Thyroid gland (tissue), 4 donors: Measurements from ENCODE around the gene MAML1. TPM values are rescaled to one million over a fixed set of nuclear protein-coding genes. Genes with fewer than 3 reads are reported as not detected.

Source experiments
- DNase-seq, 2 donors: peaks; one replicate each; pipeline ENCODE4 v3.0.0-alpha.2; 2019
- H3K27ac ChIP-seq, 3 donors: fragments of 200-600 bp; sonication (generic); 1 replicate in 2 of 3; 2 replicates in 1 of 3; pipeline ENCODE4 v1.5.1; 2016 to 2019; ENCODE audit warnings: mild to moderate bottlenecking in 1 of 3, moderate library complexity in 1 of 3
- H3K27me3 ChIP-seq: fragments of 200-600 bp; sonication (generic); one replicate; pipeline ENCODE4 v1.5.1; 2019
- H3K36me3 ChIP-seq, 2 donors: fragments of 200-600 bp; sonication (generic); one replicate each; pipeline ENCODE4 v1.5.1; 2016 to 2019
- H3K4me1 ChIP-seq, 2 donors: fragments of 200-600 bp; sonication (generic); one replicate each; pipeline ENCODE4 v1.5.1; 2017 to 2019
- H3K4me3 ChIP-seq, 3 donors: fragments of 200-600 bp; sonication (generic); replicated peaks in 1 of 3; 1 replicate in 2 of 3; 2 replicates in 1 of 3; pipeline ENCODE4 v1.5.1; 2016; ENCODE audit warnings: mild to moderate bottlenecking in 1 of 3
- H3K9me3 ChIP-seq: fragments of 200-600 bp; sonication (generic); one replicate; pipeline ENCODE4 v1.5.1; 2017
- POLR2A ChIP-seq, 2 donors: fragments of 450-650 bp; IDR thresholded peaks; one replicate each; pipeline ENCODE4 v1.6.1; 2017; ENCODE audit warnings: antibody characterized with exemption in 2 of 2, mild to moderate bottlenecking in 2 of 2, moderate library complexity in 1 of 2
- WGBS, 2 donors: methylation state at CpG; one replicate each; pipeline ENCODE4 v1.1.5; 2017; 5-methylcytosine and 5-hydroxymethylcytosine counted together
- intact Hi-C: fragments of 100-400 bp; cut with DNase I; formaldehyde crosslinking; loops from one replicate; pipeline ENCODE4 v1.15.1; 2023
- total RNA-seq, 4 donors: library from RNA; depleted of rRNA; stranded (reverse); fragments of >200 nt; gene quantifications; one replicate each; pipeline ENCODE4 v1.2.3, GENCODE V29; 2016
- TF ChIP-seq, protein P1 (sequence below), 6 experiments: fragments of 200-600 bp in 3 of 6; fragments of 450-650 bp in 3 of 6; sonication (generic) in 3 of 6; IDR thresholded peaks; one replicate each; pipeline ENCODE4 v1.5.1; 2016 to 2019; ENCODE audit warnings: antibody characterized with exemption in 6 of 6, mild to moderate bottlenecking in 2 of 6, inconsistent platforms in 1 of 6, moderate library complexity in 1 of 6

The MAML1 gene
- total RNA-seq, 4 donors from 2014 or later = 27.3 to 46.7 (median 28.0) TPM

DNA sequence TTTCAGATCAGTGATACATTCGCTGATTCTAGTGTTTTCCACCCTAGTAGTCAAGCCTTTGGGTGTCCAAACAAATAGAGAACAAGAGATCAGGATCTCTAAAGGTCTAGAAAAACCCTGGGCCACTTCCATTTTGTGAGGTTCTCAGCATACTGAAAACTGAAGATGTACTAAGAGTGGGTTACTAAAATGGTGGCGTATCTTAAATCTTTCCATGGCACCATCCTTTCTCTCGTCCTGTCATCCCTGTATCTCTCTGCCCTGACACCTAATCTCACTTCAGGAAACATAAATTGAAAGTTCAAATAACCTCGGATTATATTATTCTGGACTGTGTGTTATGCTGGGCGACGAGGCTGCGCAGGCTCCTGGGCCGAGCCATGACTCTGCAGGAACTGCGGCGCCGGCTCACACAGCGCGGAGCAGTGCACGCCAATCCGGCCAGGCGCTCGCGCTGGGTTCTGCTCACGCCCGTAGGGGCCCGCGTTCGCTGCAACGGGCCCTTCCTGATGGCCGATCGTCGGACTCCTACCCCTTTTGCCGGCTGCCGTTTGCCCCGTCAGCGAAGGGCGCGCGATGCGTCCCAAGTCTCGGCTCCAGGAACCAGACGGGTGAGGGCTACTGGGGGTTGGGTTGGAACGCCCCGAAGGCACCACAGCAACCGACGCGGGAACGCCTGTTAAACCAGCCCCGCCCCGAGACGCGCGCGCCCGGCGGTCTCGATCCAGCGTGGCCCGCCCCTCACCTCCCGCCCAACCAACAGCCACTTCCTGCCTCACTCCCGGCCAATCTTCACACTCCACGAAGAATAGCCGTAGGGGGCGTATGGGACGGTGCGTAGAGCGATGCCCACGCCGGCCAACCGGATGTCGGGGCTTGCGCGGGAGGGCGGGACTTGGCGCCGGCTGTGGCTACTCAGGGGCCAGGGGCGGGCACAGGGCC is 34.4 kb upstream of the MAML1 start:
- intact Hi-C loops = no loop called here
- WGBS, 2 donors = 2 to 10% methylated on average over 10 to 41 of the region's 72 CpGs
- TF ChIP-seq, protein P1, sequence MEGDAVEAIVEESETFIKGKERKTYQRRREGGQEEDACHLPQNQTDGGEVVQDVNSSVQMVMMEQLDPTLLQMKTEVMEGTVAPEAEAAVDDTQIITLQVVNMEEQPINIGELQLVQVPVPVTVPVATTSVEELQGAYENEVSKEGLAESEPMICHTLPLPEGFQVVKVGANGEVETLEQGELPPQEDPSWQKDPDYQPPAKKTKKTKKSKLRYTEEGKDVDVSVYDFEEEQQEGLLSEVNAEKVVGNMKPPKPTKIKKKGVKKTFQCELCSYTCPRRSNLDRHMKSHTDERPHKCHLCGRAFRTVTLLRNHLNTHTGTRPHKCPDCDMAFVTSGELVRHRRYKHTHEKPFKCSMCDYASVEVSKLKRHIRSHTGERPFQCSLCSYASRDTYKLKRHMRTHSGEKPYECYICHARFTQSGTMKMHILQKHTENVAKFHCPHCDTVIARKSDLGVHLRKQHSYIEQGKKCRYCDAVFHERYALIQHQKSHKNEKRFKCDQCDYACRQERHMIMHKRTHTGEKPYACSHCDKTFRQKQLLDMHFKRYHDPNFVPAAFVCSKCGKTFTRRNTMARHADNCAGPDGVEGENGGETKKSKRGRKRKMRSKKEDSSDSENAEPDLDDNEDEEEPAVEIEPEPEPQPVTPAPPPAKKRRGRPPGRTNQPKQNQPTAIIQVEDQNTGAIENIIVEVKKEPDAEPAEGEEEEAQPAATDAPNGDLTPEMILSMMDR (IDR thresholded peaks at IDR 0.05) = no peak
- TF ChIP-seq POLR2A (IDR thresholded peaks at IDR 0.05) = peak; percentile 68 to 95
- Histone ChIP-seq H3K27me3 (no peaks in the 10 kb centered on the region), H3K27ac (peak overlapping the region; percentile 95 to 97 (median 97)), H3K4me1 (peaks cover 16 to 17% of the 10 kb centered on the region in 2 donors), H3K9me3 (no peaks in the 10 kb centered on the region), H3K4me3 (peak overlapping the region; percentile 36 to 97 (median 47)), H3K36me3 (no peaks in the 10 kb centered on the region)
- peak; percentile 99 for DNase-seq

- intact Hi-C loops = no loop called here
- TF ChIP-seq, protein P1 (IDR thresholded peaks at IDR 0.05) = no peak
- peak; percentile 76 to 91 for TF ChIP-seq POLR2A (IDR thresholded peaks at IDR 0.05)
- no peak for DNase-seq
- Histone ChIP-seq H3K27me3 (no peaks in the 10 kb centered on the region), H3K4me1 (peaks cover 16 to 17% of the 10 kb centered on the region in 2 donors), H3K4me3 (peak within 1 kb of the TSS; percentile 51 to 97 (median 95)), H3K27ac (peak within 1 kb of the TSS; percentile 95 to 97 (median 97)), H3K36me3 (peaks cover 0 to under 1% of the 10 kb centered on the region in 2 donors), H3K9me3 (no peaks in the 10 kb centered on the region)
- 1 to 3% methylated on average over 9 to 15 of the region's 58 CpGs for WGBS, 2 donors
These were observed 33.5 kb upstream of the MAML1 start, which contains the start of gene CANX for GRCh38 chr5:179698935-179699615. Gene CANX (plus strand): TSS chr5:179698967. CDS start chr5:179705682, 6,715 bp downstream.

GRCh38 chr5:179699616-179700237 is 32.9 kb upstream of the MAML1 start:
- H3K36me3 ChIP-seq = peaks cover 0 to 6% of the 10 kb centered on the region in 2 donors
- no peaks in the 10 kb centered on the region for H3K9me3 ChIP-seq
- 2% methylated on average over 19 of the region's 19 CpGs for WGBS, 2 donors
- H3K4me1 ChIP-seq = peaks cover 16 to 17% of the 10 kb centered on the region in 2 donors
- intact Hi-C loops = no loop called here
- peak; percentile 19 to 24 for DNase-seq
- peak overlapping the region; percentile 95 to 97 (median 97) for H3K27ac ChIP-seq
- peak overlapping the region; percentile 51 to 97 (median 95) for H3K4me3 ChIP-seq
- H3K27me3 ChIP-seq = no peaks in the 10 kb centered on the region
- TF ChIP-seq, protein P1 (IDR thresholded peaks at IDR 0.05) = no peak
- TF ChIP-seq POLR2A (IDR thresholded peaks at IDR 0.05) = no peak

- Histone ChIP-seq H3K27ac (no peak overlapping the region), H3K4me1 (peaks cover 16 to 17% of the 10 kb centered on the region in 2 donors), H3K27me3 (no peaks in the 10 kb centered on the region), H3K9me3 (no peaks in the 10 kb centered on the region), H3K36me3 (peaks cover 0 to 6% of the 10 kb centered on the region in 2 donors), H3K4me3 (peak overlapping the region in 2 of 3 donors; percentile 95 to 97)
- DNase-seq = peak; percentile 23 to 31
- TF ChIP-seq POLR2A (IDR thresholded peaks at IDR 0.05) = no peak
- TF ChIP-seq, protein P1 (IDR thresholded peaks at IDR 0.05) = no peak
- intact Hi-C loops = no loop called here
- 47 to 51% methylated on average over 7 of the region's 7 CpGs for WGBS, 2 donors
These were observed 32.2 kb upstream of the MAML1 start for GRCh38 chr5:179700401-179700918.
